GM15510 (cell line): ENCODE results near the gene TXNIP.
A peak's percentile ranks its signal among the peaks of the same experiment; 100 is the strongest.

Experiments used
- POLR2A ChIP-seq: IDR thresholded peaks from 3 replicates; pipeline ENCODE4 v1.6.1; 2011; ENCODE audit warnings: borderline replicate concordance; ENCODE audit not compliant: insufficient read length; ENCODE audit errors: extremely low read depth

Gene TXNIP

GRCh38 chr1:145979746-145980456 is 16.5 kb downstream of the TXNIP start:
- no peak for TF ChIP-seq POLR2A

- no peak for TF ChIP-seq POLR2A
Observed at GRCh38 chr1:145978854-145979745, 17.3 kb downstream of the TXNIP start.

GRCh38 chr1:145978471-145978853 is 17.9 kb downstream of the TXNIP start:
- TF ChIP-seq POLR2A = no peak

DNA sequence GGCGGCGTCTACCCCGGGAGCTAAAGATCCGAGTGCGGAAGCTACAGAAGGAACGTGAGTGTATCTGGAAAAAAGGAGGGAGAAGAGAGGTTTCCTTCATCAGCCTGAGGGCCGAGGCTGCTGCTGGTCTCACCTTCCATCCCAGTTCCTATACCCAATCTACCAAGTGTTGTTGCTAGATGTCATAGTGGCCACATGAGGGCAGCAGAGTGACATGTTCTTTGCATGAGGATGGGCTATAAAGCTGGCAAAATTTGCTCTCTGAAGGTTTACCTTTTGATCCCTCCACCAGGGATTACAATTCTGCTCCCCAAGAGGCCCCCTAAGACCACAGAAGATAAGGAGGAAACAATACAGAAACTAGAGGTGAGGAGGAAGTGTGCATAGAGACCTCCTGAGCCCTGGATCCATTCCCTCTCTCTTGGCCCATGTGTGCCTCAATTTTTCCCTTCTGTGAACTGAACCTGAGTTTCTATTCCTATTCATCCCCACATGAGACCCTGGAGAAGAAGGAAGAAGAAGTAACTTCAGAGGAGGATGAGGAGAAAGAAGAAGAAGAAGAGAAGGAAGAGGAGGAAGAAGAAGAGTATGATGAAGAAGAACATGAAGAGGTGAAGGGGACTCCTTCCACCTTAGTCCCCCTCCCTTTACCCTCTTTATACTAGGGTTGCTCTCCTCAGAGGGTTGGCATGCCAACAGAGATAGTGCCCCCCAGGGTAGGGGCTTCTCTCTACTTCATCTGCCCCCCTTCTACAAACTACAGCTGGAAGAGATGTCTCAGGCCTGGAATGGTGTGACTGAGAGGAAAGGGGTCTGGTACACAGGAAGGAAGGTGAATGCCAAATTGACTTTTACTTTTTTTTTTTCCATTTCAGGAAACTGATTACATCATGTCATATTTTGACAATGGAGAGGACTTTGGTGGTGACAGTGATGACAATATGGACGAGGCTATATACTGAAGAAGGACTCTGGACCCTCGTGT is 18.6 kb downstream of the TXNIP start:
- TF ChIP-seq POLR2A = no peak

DNA sequence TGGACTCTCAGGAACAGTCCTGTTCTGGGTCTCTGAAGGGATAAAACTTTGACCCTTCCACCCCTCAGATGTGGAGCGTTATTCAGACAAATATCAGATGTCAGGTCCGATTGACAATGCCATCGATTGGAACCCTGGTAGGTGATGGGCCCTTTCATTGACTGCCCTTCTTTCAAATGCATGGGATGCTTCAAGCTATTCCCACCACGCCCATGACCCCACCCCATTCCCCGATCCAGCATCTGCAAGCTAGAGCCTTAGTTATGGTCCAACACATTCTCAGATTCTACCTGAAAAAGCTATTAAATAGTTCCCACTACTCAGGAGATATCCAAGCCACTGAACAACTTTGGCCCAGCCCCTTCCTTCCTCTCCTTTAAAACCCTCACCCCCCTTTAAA is 19.4 kb downstream of the TXNIP start:
- no peak for TF ChIP-seq POLR2A

GRCh38 chr1:145975216-145975615 is 21.2 kb downstream of the TXNIP start:
- TF ChIP-seq POLR2A = no peak

DNA sequence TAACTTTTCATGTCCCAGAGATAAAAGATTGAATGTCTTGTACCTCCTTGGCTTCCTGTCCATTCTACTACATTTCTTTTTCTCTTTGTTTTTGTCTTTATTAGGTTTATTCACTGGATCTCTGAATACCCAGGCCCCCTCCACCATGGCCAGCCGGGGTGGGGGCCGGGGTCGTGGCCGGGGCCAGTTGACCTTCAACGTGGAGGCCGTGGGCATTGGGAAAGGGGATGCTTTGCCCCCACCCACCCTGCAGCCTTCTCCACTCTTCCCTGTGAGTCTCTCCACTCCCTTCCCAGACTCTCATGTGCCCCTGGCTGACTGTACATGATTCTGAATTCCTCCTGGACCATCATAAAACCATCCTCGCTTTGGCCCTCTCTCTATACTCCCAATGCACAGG is 21.7 kb downstream of the TXNIP start:
- no peak for TF ChIP-seq POLR2A

DNA sequence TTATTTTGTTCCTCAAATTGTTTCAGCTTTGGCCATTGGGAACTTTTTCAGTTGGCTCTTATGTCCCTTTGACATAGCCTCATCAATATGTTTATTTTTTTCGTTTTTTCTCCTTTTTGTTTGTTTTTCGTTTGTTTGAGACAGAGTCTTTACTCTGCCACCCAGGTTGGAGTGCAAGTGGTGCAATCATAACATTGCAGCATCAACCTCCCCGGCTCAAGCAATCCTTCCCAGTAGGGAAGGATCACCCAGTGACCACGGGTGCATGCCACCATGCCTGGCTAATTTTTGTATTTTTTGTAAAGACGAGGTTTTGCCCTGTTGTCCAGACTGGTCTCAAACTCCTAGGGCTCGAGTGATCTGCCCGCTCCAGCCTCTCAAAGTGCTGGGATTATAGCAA is 23.8 kb downstream of the TXNIP start:
- TF ChIP-seq POLR2A = no peak

GRCh38 chr1:145967288-145967687 is 29.1 kb downstream of the TXNIP start:
- no peak for TF ChIP-seq POLR2A

DNA sequence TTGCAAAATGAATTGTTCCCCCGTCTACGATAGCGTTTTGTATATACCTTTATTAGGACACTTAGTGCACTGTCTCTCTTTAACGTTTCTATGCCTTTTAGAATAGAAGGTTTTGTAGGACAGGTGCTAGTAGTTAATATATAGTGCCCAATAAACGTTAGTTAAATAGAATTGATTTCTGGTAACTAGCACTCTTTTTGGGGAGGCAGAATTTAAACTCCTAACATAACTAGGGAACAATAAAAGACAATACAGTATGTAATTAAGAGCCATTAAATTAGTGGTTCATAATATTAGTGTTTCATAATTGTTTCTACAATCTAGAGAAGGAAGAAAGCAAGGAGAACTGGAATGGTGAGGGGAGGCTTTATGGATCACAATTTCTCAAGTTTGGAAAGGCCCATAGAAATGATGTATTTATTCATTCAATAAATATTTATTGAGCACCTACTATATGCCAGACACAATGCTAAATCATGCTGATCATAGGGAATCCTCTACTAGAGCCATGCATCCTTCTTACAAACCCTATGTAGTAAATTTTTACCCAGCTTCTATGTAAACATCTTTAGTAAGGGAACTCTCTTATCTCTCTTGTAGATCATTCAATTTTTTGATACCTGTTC is 31.1 kb downstream of the TXNIP start:
- no peak for TF ChIP-seq POLR2A

- peak; percentile 85 for TF ChIP-seq POLR2A
Observed at GRCh38 chr1:145964328-145965118, 31.9 kb downstream of the TXNIP start, which contains the start of the genes ANKRD34A and POLR3GL. TSS of gene ANKRD34A (minus strand) at chr1:145964575. CDS start at chr1:145961759, 2,816 bp downstream. TSS of gene POLR3GL (plus strand) at chr1:145964690. CDS start at chr1:145974866, 10,176 bp downstream.

GRCh38 chr1:145963265-145964019 is 32.9 kb downstream of the TXNIP start:
- TF ChIP-seq POLR2A = no peak
